ENCODE results near the gene NFIA. TPM values are rescaled to one million over a fixed set of nuclear protein-coding genes. Genes with fewer than 3 reads are reported as not detected.

The NFIA gene
- total RNA-seq, 1 donor from 2014 or later: 66.6 TPM

DNA sequence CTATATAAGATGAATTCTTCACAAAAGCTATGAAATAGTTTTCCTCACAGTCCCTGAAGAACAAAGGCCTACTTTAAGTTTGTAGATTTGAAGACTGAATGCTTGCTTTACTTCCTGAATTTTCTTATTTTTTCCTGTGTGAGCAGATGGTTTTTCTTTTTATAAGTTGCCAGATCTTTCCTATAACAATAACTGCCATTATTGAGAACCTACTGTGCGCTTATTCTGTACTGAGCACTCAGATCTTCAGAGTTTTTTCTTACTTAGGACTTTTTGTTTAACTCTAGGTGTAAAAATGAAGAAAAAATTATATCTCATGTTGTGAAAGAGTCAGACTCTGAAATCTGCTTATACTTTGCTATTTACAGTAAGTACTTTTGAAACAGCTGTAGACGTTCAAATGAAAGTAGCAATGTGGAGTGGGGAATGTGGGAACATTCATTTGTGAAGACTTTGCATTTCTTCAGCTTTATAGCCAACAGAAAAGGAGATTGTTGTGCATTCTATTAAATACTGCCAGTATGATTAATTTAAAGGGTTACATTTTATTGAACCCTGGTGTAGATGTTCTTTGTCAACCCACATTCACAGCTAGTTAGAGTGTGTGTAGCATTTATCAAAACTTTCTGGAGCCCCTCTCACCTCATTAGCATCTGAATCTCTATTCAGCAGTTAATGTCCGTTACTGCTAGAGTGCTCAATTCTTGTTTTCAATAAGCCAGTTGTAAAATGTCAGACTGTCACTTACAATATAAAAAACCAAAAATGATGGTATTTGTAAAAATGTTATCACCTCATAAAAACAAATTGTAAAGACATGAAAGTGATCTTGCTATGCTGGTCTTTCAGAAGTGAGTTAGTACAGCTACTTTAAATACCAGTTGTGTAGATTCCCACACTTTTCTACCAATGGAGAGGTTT, 29.0 kb downstream of the NFIA start:
- H3K4me1 ChIP-seq: peaks cover 16% of the 10 kb centered on the region
- no peaks in the 10 kb centered on the region for H3K9me3 ChIP-seq
- DNase-seq (no peak), ATAC-seq (no peak)
- H3K4me3 ChIP-seq: no peak overlapping the region
- no peak overlapping the region for H3K27ac ChIP-seq
- no peaks in the 10 kb centered on the region for H3K27me3 ChIP-seq
- H3K36me3 ChIP-seq: no peaks in the 10 kb centered on the region
- TF ChIP-seq, protein P1, sequence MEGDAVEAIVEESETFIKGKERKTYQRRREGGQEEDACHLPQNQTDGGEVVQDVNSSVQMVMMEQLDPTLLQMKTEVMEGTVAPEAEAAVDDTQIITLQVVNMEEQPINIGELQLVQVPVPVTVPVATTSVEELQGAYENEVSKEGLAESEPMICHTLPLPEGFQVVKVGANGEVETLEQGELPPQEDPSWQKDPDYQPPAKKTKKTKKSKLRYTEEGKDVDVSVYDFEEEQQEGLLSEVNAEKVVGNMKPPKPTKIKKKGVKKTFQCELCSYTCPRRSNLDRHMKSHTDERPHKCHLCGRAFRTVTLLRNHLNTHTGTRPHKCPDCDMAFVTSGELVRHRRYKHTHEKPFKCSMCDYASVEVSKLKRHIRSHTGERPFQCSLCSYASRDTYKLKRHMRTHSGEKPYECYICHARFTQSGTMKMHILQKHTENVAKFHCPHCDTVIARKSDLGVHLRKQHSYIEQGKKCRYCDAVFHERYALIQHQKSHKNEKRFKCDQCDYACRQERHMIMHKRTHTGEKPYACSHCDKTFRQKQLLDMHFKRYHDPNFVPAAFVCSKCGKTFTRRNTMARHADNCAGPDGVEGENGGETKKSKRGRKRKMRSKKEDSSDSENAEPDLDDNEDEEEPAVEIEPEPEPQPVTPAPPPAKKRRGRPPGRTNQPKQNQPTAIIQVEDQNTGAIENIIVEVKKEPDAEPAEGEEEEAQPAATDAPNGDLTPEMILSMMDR (IDR thresholded peaks at IDR 0.05): no peak
- intact Hi-C loops (cut with DNase I): no loop called here

DNA sequence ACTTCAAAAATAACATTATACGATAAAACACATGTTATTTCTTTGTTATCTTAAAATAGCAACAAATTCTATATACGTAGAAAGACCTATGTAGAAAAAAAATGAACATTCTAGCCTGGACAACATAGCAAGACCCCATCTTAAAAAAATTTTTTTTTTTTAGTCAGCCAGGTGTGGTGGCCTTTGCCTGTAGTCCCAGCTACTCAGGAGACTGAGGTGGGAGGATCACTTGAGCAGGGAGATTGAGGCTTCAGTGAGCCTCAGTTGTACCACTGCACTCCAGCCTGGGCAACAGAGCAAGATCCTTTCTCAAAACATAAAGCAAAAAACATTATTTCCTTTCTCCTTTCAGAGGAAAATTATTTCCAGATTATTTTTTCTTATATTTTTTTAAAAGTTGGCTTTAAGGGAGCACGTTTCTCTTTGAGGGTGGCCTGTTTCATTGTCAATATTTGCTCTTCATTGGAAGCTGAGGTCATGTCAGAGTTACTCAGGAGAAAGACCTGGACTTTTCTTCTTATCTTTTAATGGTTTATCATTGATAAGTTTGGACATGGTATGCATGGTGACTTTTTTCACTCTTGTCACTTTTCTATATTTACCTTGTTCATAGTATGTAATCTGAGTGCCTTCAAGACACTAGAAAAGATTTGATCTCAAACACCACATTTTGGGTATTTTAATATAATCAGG, 32.0 kb downstream of the NFIA start:
- no peak overlapping the region for H3K4me3 ChIP-seq
- no peak overlapping the region for H3K27ac ChIP-seq
- TF ChIP-seq, protein P1 (IDR thresholded peaks at IDR 0.05): no peak
- H3K4me1 ChIP-seq: peaks cover 22% of the 10 kb centered on the region
- DNase-seq (no peak), ATAC-seq (no peak)
- intact Hi-C loops (cut with DNase I): no loop called here
- no peaks in the 10 kb centered on the region for H3K27me3 ChIP-seq
- H3K36me3 ChIP-seq: no peaks in the 10 kb centered on the region
- no peaks in the 10 kb centered on the region for H3K9me3 ChIP-seq

DNA sequence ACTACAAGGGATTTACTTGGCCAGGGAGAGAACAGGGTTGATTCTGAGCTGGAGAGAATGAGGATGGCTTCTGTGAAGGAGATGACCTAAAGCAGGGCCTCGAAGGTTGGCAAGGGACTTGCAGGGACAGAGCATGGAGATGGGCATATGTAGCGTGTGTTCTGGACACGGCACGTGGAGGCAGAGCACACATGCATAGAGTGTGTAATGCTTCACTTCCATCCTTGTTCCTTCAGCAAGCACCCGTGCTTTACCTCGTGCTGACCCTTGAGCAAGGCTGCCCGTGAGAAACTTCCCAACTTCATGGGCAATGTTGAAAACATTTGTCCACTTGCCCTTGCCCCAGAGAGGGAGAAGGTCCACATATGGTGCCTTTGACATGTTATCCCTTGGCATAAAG, 33.1 kb downstream of the NFIA start:
- DNase-seq (no peak), ATAC-seq (peak; percentile 47)
- Histone ChIP-seq H3K27ac (no peak overlapping the region), H3K36me3 (no peaks in the 10 kb centered on the region), H3K27me3 (no peaks in the 10 kb centered on the region), H3K4me3 (no peak overlapping the region), H3K4me1 (peaks cover 24% of the 10 kb centered on the region), H3K9me3 (no peaks in the 10 kb centered on the region)
- intact Hi-C loops (cut with DNase I): no loop called here
- TF ChIP-seq, protein P1 (IDR thresholded peaks at IDR 0.05): no peak

DNA sequence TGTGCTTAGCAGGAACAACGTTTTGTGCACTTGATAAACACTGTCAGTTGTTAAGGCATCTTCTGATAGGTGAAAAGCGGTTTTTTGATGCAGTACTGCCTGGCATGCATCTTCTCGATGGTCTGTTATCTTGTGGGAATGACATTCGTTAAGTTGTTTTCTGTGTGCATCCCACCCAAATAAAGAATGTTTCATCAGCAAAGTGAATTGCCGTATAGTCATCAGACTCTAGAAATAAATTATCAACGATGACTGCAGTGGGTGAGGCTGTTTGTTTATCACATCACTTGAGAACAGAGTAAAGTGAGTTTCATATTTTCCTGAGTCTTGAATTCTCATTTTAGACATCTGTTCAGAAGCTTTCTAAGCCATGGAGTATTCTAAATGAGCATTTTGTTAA, 34.1 kb downstream of the NFIA start:
- DNase-seq: no peak
- H3K4me1 ChIP-seq: peaks cover 20% of the 10 kb centered on the region
- H3K27me3 ChIP-seq: no peaks in the 10 kb centered on the region
- H3K4me3 ChIP-seq: no peak overlapping the region
- no peak for ATAC-seq
- H3K9me3 ChIP-seq: no peaks in the 10 kb centered on the region
- no peaks in the 10 kb centered on the region for H3K36me3 ChIP-seq
- H3K27ac ChIP-seq: no peak overlapping the region
- intact Hi-C loops (cut with DNase I): no loop called here
- TF ChIP-seq, protein P1 (IDR thresholded peaks at IDR 0.05): no peak

DNA sequence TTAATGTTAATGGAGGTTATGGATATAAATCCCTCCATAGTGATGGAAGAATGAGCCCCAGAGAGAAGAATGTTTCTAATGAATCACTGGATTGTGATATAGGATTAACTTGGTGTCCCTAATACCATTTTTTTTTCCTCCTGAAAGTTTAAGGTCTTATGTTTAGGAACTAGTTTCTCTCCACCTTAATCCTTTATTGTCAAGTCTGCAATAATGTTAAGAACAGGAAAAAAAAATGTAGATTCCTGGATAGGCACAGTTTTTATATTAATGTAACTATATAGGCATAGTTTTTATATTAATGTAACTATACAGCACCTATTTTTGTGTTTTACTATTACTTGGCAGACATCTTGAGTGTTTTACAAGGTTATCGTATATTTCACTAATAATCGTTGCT, 34.9 kb downstream of the NFIA start:
- peaks cover 29% of the 10 kb centered on the region for H3K4me1 ChIP-seq

More for the DNA sequence above, 34.9 kb downstream of the NFIA start:
- DNase-seq (no peak), ATAC-seq (no peak)
- Histone ChIP-seq H3K27ac (no peak overlapping the region), H3K27me3 (no peaks in the 10 kb centered on the region), H3K36me3 (no peaks in the 10 kb centered on the region), H3K4me3 (no peak overlapping the region), H3K9me3 (no peaks in the 10 kb centered on the region)
- intact Hi-C loops (cut with DNase I): no loop called here
- TF ChIP-seq, protein P1 (IDR thresholded peaks at IDR 0.05): no peak
